Activated naive CD8-positive, alpha-beta T cell treated with anti-CD3 and anti-CD28 coated beads, Interleukin-2, amount 50 U/mL, for 24 hours (primary cell): ENCODE data around the gene GALNT9.
"Not testable (repeated sequence)": the region's sequence is repeated elsewhere in the genome, so short reads cannot be mapped to it uniquely, and the experiment has no call there.

Experiments used
- ATAC-seq: fragments of 150-1000 bp; cut with Tn5 transposase; one replicate; pipeline ENCODE4 v1.10.0; 2021
- DNase-seq: peaks from one replicate; pipeline ENCODE4 v3.0.0; 2021
- H3K27ac Mint-ChIP-seq: one replicate; pipeline ENCODE4 v1.8.0; 2021; ENCODE audit warnings: mild to moderate bottlenecking, mixed read lengths
- H3K27me3 Mint-ChIP-seq: one replicate; pipeline ENCODE4 v1.8.0; 2021; ENCODE audit warnings: mixed read lengths
- H3K36me3 Mint-ChIP-seq: one replicate; pipeline ENCODE4 v1.8.0; 2021; ENCODE audit warnings: low read depth, mixed read lengths
- H3K4me1 Mint-ChIP-seq: one replicate; pipeline ENCODE4 v1.8.0; 2021; ENCODE audit warnings: mixed read lengths
- H3K4me3 Mint-ChIP-seq: one replicate; pipeline ENCODE4 v1.8.0; 2021; ENCODE audit warnings: mild to moderate bottlenecking, moderate library complexity, mixed read lengths
- H3K9me3 Mint-ChIP-seq: one replicate; pipeline ENCODE4 v1.8.0; 2021; ENCODE audit warnings: mixed read lengths

GALNT9 gene

GRCh38 chr12:132307976-132308852 is 21.2 kb downstream of the GALNT9 start:
- Mint-ChIP-seq H3K4me1 (no peaks in the 10 kb centered on the region), H3K36me3 (no peaks in the 10 kb centered on the region), H3K9me3 (peaks cover 14% of the 10 kb centered on the region), H3K27me3 (peaks cover 1% of the 10 kb centered on the region), H3K4me3 (no peak overlapping the region), H3K27ac (no peak overlapping the region)
- no peak for ATAC-seq
- no peak for DNase-seq

GRCh38 chr12:132306885-132307191 is 22.6 kb downstream of the GALNT9 start:
- H3K4me1 Mint-ChIP-seq: no peaks in the 10 kb centered on the region
- no peak overlapping the region for H3K4me3 Mint-ChIP-seq
- ATAC-seq: no peak
- H3K27ac Mint-ChIP-seq: no peak overlapping the region
- H3K9me3 Mint-ChIP-seq: peaks cover 11% of the 10 kb centered on the region
- H3K36me3 Mint-ChIP-seq: no peaks in the 10 kb centered on the region
- DNase-seq: no peak
- H3K27me3 Mint-ChIP-seq: peaks cover 1% of the 10 kb centered on the region

- H3K4me1 Mint-ChIP-seq: no peaks in the 10 kb centered on the region
- H3K4me3 Mint-ChIP-seq: no peak overlapping the region
- H3K9me3 Mint-ChIP-seq: peaks cover 5% of the 10 kb centered on the region
- H3K27ac Mint-ChIP-seq: no peak overlapping the region
- H3K36me3 Mint-ChIP-seq: no peaks in the 10 kb centered on the region
- ATAC-seq: no peak
- H3K27me3 Mint-ChIP-seq: peaks cover 1% of the 10 kb centered on the region
- no peak for DNase-seq
Measured at GRCh38 chr12:132305991-132306884, 23.2 kb downstream of the GALNT9 start.

- Mint-ChIP-seq H3K27ac (no peak overlapping the region), H3K4me1 (no peaks in the 10 kb centered on the region), H3K36me3 (no peaks in the 10 kb centered on the region), H3K9me3 (no peaks in the 10 kb centered on the region), H3K4me3 (no peak overlapping the region), H3K27me3 (peaks cover 1% of the 10 kb centered on the region)
- DNase-seq (no peak), ATAC-seq (no peak)
Measured at GRCh38 chr12:132305560-132305966, 23.8 kb downstream of the GALNT9 start.

DNA sequence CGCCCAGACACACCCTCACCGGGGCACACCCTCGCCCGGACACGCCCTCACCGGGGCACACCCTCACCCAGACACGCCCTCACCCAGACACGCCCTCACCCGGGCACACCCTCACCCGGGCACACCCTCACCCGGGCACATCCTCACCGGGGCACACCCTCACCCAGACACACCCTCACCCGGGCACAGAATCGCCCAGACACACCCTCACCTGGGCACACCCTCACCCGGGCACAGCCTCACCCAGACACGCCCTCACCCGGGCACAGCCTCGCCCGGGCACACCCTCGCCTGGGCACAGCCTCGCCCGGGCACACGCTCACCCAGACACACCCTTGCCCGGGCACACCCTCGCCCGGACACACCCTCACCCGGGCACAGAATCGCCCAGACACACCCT is 24.5 kb downstream of the GALNT9 start:
- ATAC-seq, H3K36me3 Mint-ChIP-seq, H3K4me3 Mint-ChIP-seq, H3K4me1 Mint-ChIP-seq, H3K27ac Mint-ChIP-seq, H3K9me3 Mint-ChIP-seq, H3K27me3 Mint-ChIP-seq, DNase-seq: not testable (repeated sequence)

DNA sequence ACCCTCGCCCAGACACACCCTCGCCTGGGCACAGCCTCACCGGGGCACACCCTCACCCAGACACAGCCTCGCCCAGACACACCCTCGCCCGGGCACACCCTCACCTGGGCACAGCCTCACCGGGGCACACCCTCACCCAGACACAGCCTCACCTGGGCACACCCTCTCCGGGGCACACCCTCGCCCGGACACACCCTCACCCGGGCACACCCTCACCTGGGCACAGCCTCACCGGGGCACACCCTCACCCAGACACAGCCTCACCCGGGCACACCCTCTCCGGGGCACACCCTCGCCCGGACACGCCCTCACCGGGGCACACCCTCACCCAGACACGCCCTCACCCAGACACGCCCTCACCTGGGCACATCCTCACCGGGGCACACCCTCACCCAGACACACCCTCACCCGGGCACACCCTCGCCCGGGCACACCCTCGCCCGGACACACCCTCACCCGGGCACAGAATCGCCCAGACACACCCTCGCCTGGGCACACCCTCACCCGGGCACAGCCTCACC is 25.5 kb downstream of the GALNT9 start:
- H3K36me3 Mint-ChIP-seq: not testable (repeated sequence)

GRCh38 chr12:132302466-132303358 is 26.7 kb downstream of the GALNT9 start:
- Mint-ChIP-seq H3K9me3 (no peaks in the 10 kb centered on the region), H3K4me1 (no peaks in the 10 kb centered on the region), H3K4me3 (no peak overlapping the region), H3K36me3 (no peaks in the 10 kb centered on the region), H3K27ac (no peak overlapping the region), H3K27me3 (peaks cover 2% of the 10 kb centered on the region)
- no peak for ATAC-seq
- no peak for DNase-seq

More for the DNA sequence above, 25.5 kb downstream of the GALNT9 start:
- DNase-seq, H3K4me3 Mint-ChIP-seq, H3K4me1 Mint-ChIP-seq, H3K27me3 Mint-ChIP-seq, H3K9me3 Mint-ChIP-seq, ATAC-seq, H3K27ac Mint-ChIP-seq: not testable (repeated sequence)

GRCh38 chr12:132300789-132301722 is 28.3 kb downstream of the GALNT9 start:
- DNase-seq (no peak), ATAC-seq (no peak)
- no peaks in the 10 kb centered on the region for H3K36me3 Mint-ChIP-seq
- no peak overlapping the region for H3K27ac Mint-ChIP-seq
- no peaks in the 10 kb centered on the region for H3K9me3 Mint-ChIP-seq
- no peak overlapping the region for H3K4me3 Mint-ChIP-seq
- H3K4me1 Mint-ChIP-seq: no peaks in the 10 kb centered on the region
- H3K27me3 Mint-ChIP-seq: peaks cover 2% of the 10 kb centered on the region

DNA sequence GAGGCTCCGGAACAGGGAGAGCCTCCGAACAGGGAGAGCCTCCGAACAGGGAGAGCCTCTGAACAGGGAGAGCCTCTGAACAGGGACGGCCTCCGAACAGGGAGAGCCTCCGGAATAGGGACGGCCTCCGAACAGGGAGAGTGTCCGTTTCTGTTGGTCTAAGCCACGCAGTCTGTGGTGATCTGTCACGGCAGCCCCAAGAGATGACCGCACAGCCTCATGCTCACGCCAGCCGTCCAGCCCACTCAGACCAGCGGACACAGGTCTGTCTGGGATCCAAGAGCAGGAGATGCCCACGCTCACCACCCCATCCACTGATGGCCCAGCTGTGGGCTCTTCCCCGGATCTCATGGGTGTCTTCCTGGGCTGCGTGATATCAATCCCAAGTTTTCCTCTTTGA is 33.3 kb downstream of the GALNT9 start:
- Mint-ChIP-seq H3K36me3 (no peaks in the 10 kb centered on the region), H3K4me1 (no peaks in the 10 kb centered on the region), H3K4me3 (no peak overlapping the region), H3K27ac (no peak overlapping the region), H3K27me3 (peaks cover 13% of the 10 kb centered on the region), H3K9me3 (no peaks in the 10 kb centered on the region)
- ATAC-seq: no peak
- no peak for DNase-seq

DNA sequence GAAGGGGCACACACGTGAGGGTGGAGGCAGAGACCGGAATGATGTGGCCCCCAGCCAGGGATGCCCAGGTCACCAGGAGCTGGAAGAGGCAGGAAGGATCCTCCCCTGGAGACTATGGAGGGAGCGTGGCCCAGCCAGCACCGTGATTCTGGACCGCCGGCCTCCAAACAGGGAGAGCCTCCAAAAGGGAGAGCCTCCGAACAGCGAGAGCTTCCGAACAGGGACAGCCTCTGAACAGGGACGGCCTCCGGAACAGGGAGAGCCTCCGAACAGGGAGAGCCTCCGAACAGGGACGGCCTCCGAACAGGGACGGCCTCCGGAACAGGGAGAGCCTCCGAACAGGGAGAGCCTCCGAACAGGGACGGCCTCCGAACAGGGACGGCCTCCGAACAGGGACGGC is 33.8 kb downstream of the GALNT9 start:
- H3K27me3 Mint-ChIP-seq: peaks cover 13% of the 10 kb centered on the region
- H3K27ac Mint-ChIP-seq, H3K9me3 Mint-ChIP-seq, H3K36me3 Mint-ChIP-seq, DNase-seq, H3K4me1 Mint-ChIP-seq, ATAC-seq, H3K4me3 Mint-ChIP-seq: not testable (repeated sequence)

DNA sequence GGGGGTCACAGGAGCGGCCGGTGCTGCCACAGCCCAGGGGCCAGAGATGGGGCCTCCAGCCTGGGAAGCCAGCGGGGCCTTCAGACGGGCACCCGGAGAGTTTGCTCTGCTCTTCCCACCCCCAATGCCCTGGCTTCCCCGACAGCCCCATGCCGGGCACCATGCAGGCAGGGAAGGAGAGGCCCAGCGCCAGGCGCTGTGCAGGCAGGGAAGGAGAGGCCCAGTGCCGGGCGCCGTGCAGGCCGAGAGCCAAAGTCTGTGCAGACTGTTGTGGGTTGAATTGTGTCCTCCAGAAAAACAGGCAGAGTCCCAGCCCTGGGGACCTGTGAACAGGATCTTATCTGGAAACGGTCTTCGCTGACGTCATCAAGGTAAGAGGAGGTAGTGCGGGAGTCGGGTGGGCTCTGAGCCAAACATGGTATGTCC is 34.3 kb downstream of the GALNT9 start:
- DNase-seq (no peak), ATAC-seq (no peak)
- no peaks in the 10 kb centered on the region for H3K9me3 Mint-ChIP-seq
- H3K4me1 Mint-ChIP-seq: no peaks in the 10 kb centered on the region
- H3K36me3 Mint-ChIP-seq: no peaks in the 10 kb centered on the region
- H3K27ac Mint-ChIP-seq: no peak overlapping the region
- no peak overlapping the region for H3K4me3 Mint-ChIP-seq
- H3K27me3 Mint-ChIP-seq: peaks cover 13% of the 10 kb centered on the region

DNA sequence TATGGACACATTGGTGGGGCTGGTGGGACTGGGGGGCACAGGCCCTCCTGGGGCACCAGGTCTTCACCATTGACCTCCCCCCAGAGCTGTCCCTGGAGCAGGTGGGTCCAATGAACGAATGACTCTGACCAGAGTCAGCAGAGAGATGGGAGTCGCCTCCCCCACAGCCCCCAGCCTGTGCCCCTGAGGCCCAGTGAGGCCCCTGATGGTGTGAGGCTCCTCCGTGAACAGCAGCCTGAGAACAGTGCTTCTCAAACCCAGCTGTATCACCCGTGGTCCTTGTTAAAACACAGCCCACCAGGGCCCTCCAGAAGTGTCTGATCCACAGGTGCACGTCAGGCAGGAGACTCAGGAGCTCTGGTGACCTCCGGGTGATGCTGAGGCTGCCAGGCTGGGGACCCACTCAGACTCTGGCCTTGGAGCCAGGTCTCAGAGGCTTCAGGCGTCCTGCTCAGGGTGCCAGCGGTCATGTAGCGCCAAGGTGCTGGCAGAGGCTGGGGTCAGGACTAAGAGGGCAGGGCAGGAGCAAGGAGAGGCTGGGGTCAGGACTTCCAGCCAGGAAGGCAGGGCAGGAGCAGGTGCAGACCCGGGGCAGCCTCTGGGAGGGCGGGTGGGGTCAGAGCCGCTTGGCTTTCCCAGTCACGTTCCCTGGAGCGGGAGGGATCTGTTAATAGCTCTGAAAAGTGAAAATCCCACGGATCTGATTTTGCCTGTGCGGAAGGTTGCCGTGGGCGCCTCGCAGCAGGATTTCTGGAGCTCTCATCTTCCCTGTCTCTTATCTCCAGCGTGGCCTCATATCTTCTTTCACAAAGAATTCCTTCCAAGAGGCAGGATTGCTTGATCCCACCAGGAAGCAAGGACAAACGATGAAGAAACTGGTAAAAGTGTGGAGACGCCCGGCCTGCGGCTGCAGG is 35.0 kb downstream of the GALNT9 start:
- no peak overlapping the region for H3K27ac Mint-ChIP-seq
- peaks cover 13% of the 10 kb centered on the region for H3K27me3 Mint-ChIP-seq
- no peaks in the 10 kb centered on the region for H3K4me1 Mint-ChIP-seq
- no peaks in the 10 kb centered on the region for H3K9me3 Mint-ChIP-seq
- DNase-seq (no peak), ATAC-seq (no peak)
- no peak overlapping the region for H3K4me3 Mint-ChIP-seq
- no peaks in the 10 kb centered on the region for H3K36me3 Mint-ChIP-seq
